Lower leg skin (tissue), 3 donors: ENCODE measurements around the gene ZDHHC19.

Experiments used
- CTCF ChIP-seq, 3 donors: fragments of 450-650 bp; IDR thresholded peaks; one replicate each; pipeline ENCODE4 v1.5.1; 2016; ENCODE audit warnings: antibody characterized with exemption in 3 of 3, mild to moderate bottlenecking in 3 of 3, moderate library complexity in 2 of 3
- POLR2A ChIP-seq, 2 donors: fragments of 450-650 bp; IDR thresholded peaks; one replicate each; pipeline ENCODE4 v1.6.1; 2016 to 2017; ENCODE audit warnings: antibody characterized with exemption in 2 of 2, mild to moderate bottlenecking in 1 of 2, moderate library complexity in 1 of 2

- TF ChIP-seq CTCF (IDR thresholded peaks at IDR 0.05) (no peak), POLR2A (IDR thresholded peaks at IDR 0.05) (no peak)
Observed at GRCh38 chr3:196193133-196193735, 18.0 kb downstream of the ZDHHC19 start.
